HepG2 (cell line): Measurements from ENCODE around the gene CRYBA2. TPM values are rescaled to one million over a fixed set of nuclear protein-coding genes. Genes with fewer than 3 reads are reported as not detected.

Source experiments
- CBX2 ChIP-seq, 2 experiments: fragments of 200-600 bp in 1 of 2; sonication (generic); formaldehyde crosslinking in 1 of 2; IDR thresholded peaks; 2 replicates each; pipeline versions ENCODE4 v1.7.0 to v1.8.1; 2018 to 2022; ENCODE audit warnings: low read depth in 2 of 2, low read length in 1 of 2, mild to moderate bottlenecking in 1 of 2, missing genetic modification reagents in 1 of 2
- CCAR2 ChIP-seq: fragments of 200-400 bp; formaldehyde crosslinking; optimal IDR thresholded peaks from 2 replicates; pipeline ENCODE3; 2018; ENCODE audit warnings: low read depth, mild to moderate bottlenecking, low read length, moderate library complexity
- EZH2 ChIP-seq: conservative IDR thresholded peaks from 2 replicates; pipeline ENCODE4 v1.6.1; 2012; ENCODE audit warnings: mild to moderate bottlenecking, low read depth, low read length, moderate library complexity
- FOXP1 ChIP-seq, 2 experiments: fragments of 450-650 bp in 1 of 2; IDR thresholded peaks; 2 replicates each; pipeline ENCODE4 v1.6.1; 2017 to 2018; ENCODE audit warnings: antibody characterized with exemption in 1 of 2
- HHEX ChIP-seq: IDR thresholded peaks from 2 replicates; pipeline ENCODE4 v1.6.1; 2016; ENCODE audit warnings: control low read depth
- KDM4B ChIP-seq: sonication (generic); formaldehyde crosslinking; IDR thresholded peaks from 2 replicates; pipeline ENCODE4 v1.4.0; 2020; ENCODE audit warnings: missing genetic modification reagents
- KLF16 ChIP-seq, 2 experiments: sonication (generic) in 1 of 2; formaldehyde crosslinking in 1 of 2; IDR thresholded peaks; 2 replicates each; pipeline versions ENCODE4 v1.6.1 to v1.8.0; 2016 to 2023; ENCODE audit warnings: missing genetic modification reagents in 2 of 2, missing compliant biosample characterization in 1 of 2
- MTA3 ChIP-seq: sonication (generic); formaldehyde crosslinking; IDR thresholded peaks from 2 replicates; pipeline ENCODE4 v1.4.0; 2020; ENCODE audit warnings: missing genetic modification reagents
- NFKB2 ChIP-seq: sonication (generic); formaldehyde crosslinking; IDR thresholded peaks from 2 replicates; pipeline ENCODE4 v1.4.0; 2020; ENCODE audit warnings: missing genetic modification reagents, borderline replicate concordance
- NR2F2 ChIP-seq: IDR thresholded peaks from 2 replicates; pipeline ENCODE4 v1.6.1; 2012; ENCODE audit warnings: low read depth, inconsistent platforms, borderline replicate concordance
- REL ChIP-seq: sonication (generic); formaldehyde crosslinking; conservative IDR thresholded peaks from 2 replicates; pipeline ENCODE4 v1.8.0; 2022; ENCODE audit warnings: mild to moderate bottlenecking, missing genetic modification reagents, moderate library complexity
- SPEN ChIP-seq: sonication (generic); formaldehyde crosslinking; IDR thresholded peaks from 2 replicates; pipeline ENCODE4 v1.5.1; 2020; ENCODE audit warnings: low read depth, mild to moderate bottlenecking, missing genetic modification reagents
- ZFX ChIP-seq: sonication (generic); formaldehyde crosslinking; IDR thresholded peaks from 2 replicates; pipeline ENCODE4 v1.4.0; 2020; ENCODE audit warnings: mild to moderate bottlenecking, low read depth, missing genetic modification reagents, moderate library complexity
- ZKSCAN5 ChIP-seq: sonication (generic); formaldehyde crosslinking; IDR thresholded peaks from 2 replicates; pipeline ENCODE4 v1.5.1; 2020; ENCODE audit warnings: mild to moderate bottlenecking, missing genetic modification reagents
- ZNF546 ChIP-seq: sonication (generic); formaldehyde crosslinking; conservative IDR thresholded peaks from 2 replicates; pipeline ENCODE4 v1.8.1; 2023; ENCODE audit warnings: mild to moderate bottlenecking, missing genetic modification reagents
- ZNF747 ChIP-seq: sonication (generic); formaldehyde crosslinking; IDR thresholded peaks from 2 replicates; pipeline ENCODE4 v1.8.1; 2023; ENCODE audit warnings: missing genetic modification reagents, mild to moderate bottlenecking, borderline replicate concordance
- ZNF777 ChIP-seq: sonication (generic); formaldehyde crosslinking; IDR thresholded peaks from 2 replicates; pipeline ENCODE4 v1.4.0; 2020; ENCODE audit warnings: missing genetic modification reagents
- polyA plus RNA-seq, 8 experiments: library from polyadenylated mRNA; depleted of rRNA in 3 of 8; stranded (reverse) in 7 of 8; unstranded in 1 of 8; fragments of >200 nt; fragmentation: Illumina TruSeq in 4 of 8; extraction: Trizol in 4 of 8; gene quantifications; 2 replicates each; pipeline versions ENCODE4 v1.2.1 to v1.2.3, GENCODE V29; 2011 to 2016; ENCODE audit warnings: low read depth in 4 of 8, missing spikeins in 1 of 8, mixed read lengths in 1 of 8; ENCODE audit not compliant: insufficient read depth in 1 of 8
- total RNA-seq, 5 experiments: library from RNA; depleted of rRNA; stranded (reverse); fragments of >200 nt; fragmentation: Illumina TruSeq; extraction: Trizol; gene quantifications; 2 replicates each; pipeline ENCODE4 v1.2.3, GENCODE V29; 2016; ENCODE audit warnings: low read depth in 1 of 5
- TF ChIP-seq, protein P1 (sequence below): sonication (generic); formaldehyde crosslinking; IDR thresholded peaks from 2 replicates; pipeline ENCODE4 v1.4.0; 2020; ENCODE audit warnings: mild to moderate bottlenecking, missing genetic modification reagents
- TF ChIP-seq, protein P2 (sequence below): sonication (generic); formaldehyde crosslinking; IDR thresholded peaks from 2 replicates; pipeline ENCODE4 v1.8.1; 2022; ENCODE audit warnings: mild to moderate bottlenecking, missing genetic modification reagents
- TF ChIP-seq, protein P3 (sequence below): sonication (generic); formaldehyde crosslinking; IDR thresholded peaks from 2 replicates; pipeline ENCODE4 v1.4.0; 2020; ENCODE audit warnings: mild to moderate bottlenecking, missing genetic modification reagents

Gene CRYBA2
- total and polyA plus RNA-seq, 2 of the 13 experiments (the other 11 are each of a cell fraction or from before 2014, with no cell fraction given), result not detected

DNA sequence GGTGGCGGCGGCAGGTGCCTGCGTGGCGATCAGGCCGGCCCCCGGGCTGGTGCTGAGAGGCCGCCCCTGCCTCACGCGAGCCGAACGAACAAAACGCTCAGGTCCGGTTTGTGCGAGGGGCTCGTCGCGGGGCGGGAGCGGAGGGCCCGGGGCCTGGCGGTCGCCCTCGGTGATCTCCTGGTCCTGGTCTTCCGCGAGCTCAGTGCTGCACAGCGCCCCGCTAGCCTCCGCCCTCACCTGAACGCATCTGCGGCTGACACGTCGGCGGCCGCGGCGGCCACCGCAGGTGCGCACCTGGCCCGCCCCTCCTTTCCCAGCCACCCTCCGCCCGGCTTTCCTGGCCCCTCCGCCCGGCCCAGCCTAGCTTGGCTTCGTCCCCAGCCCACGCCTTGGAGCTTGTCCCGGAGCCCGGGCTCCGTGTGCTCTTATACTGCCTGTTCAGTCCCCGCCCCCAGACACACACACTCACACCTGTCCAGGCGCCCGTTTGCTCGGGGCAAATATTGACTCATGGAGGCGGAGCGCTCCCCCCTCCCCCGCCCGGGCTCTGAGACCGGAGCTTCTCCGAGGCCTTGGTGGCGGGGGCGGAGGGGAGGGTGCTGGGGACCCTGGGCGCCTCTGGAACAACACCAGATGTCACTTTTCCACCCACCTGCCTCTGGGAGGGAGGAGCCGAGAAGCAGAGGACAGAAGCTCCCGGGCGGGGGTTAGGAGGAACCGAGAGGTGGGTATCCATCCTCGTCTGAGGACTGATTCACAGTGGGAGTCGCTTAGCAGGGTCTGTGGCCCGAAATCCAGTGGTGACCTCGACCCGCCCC, 8.6 kb upstream of the CRYBA2 start (continued):
- TF ChIP-seq ZNF546 (CRISPR knock-in tag) (no peak), MTA3 (CRISPR knock-in tag) (no peak), NR2F2 (peak; percentile 57; the same call in 1 of the 2 replicates), CCAR2 (no peak), HHEX (CRISPR knock-in tag) (peak; percentile 85), EZH2 (no peak), KLF16 (CRISPR knock-in tag; IDR thresholded peaks at IDR 0.05) (peak in 1 of 2 experiments; percentile 68; a peak in 1 of 4 replicates), SPEN (CRISPR knock-in tag) (peak; percentile 32), NFKB2 (peak; percentile 15; the same call in 1 of the 2 replicates), ZNF747 (CRISPR knock-in tag) (peak; percentile 81; the same call in 1 of the 2 replicates), ZNF777 (CRISPR knock-in tag) (peak; percentile 40; the same call in 1 of the 2 replicates), ZKSCAN5 (CRISPR knock-in tag) (no peak), FOXP1 (IDR thresholded peaks at IDR 0.05) (no peak), FOXP1 (CRISPR knock-in tag; IDR thresholded peaks at IDR 0.05) (peak; percentile 84), KDM4B (no peak), CBX2 (IDR thresholded peaks at IDR 0.05; ENCODE audit: low read depth, low read length) (no peak), CBX2 (CRISPR knock-in tag; IDR thresholded peaks at IDR 0.05; ENCODE audit: low read depth) (0 out of 2 replicates have a peak, but pooled peaks have one; percentile 28), REL (CRISPR knock-in tag) (no peak), ZFX (peak; percentile 47)
- TF ChIP-seq, protein P1, sequence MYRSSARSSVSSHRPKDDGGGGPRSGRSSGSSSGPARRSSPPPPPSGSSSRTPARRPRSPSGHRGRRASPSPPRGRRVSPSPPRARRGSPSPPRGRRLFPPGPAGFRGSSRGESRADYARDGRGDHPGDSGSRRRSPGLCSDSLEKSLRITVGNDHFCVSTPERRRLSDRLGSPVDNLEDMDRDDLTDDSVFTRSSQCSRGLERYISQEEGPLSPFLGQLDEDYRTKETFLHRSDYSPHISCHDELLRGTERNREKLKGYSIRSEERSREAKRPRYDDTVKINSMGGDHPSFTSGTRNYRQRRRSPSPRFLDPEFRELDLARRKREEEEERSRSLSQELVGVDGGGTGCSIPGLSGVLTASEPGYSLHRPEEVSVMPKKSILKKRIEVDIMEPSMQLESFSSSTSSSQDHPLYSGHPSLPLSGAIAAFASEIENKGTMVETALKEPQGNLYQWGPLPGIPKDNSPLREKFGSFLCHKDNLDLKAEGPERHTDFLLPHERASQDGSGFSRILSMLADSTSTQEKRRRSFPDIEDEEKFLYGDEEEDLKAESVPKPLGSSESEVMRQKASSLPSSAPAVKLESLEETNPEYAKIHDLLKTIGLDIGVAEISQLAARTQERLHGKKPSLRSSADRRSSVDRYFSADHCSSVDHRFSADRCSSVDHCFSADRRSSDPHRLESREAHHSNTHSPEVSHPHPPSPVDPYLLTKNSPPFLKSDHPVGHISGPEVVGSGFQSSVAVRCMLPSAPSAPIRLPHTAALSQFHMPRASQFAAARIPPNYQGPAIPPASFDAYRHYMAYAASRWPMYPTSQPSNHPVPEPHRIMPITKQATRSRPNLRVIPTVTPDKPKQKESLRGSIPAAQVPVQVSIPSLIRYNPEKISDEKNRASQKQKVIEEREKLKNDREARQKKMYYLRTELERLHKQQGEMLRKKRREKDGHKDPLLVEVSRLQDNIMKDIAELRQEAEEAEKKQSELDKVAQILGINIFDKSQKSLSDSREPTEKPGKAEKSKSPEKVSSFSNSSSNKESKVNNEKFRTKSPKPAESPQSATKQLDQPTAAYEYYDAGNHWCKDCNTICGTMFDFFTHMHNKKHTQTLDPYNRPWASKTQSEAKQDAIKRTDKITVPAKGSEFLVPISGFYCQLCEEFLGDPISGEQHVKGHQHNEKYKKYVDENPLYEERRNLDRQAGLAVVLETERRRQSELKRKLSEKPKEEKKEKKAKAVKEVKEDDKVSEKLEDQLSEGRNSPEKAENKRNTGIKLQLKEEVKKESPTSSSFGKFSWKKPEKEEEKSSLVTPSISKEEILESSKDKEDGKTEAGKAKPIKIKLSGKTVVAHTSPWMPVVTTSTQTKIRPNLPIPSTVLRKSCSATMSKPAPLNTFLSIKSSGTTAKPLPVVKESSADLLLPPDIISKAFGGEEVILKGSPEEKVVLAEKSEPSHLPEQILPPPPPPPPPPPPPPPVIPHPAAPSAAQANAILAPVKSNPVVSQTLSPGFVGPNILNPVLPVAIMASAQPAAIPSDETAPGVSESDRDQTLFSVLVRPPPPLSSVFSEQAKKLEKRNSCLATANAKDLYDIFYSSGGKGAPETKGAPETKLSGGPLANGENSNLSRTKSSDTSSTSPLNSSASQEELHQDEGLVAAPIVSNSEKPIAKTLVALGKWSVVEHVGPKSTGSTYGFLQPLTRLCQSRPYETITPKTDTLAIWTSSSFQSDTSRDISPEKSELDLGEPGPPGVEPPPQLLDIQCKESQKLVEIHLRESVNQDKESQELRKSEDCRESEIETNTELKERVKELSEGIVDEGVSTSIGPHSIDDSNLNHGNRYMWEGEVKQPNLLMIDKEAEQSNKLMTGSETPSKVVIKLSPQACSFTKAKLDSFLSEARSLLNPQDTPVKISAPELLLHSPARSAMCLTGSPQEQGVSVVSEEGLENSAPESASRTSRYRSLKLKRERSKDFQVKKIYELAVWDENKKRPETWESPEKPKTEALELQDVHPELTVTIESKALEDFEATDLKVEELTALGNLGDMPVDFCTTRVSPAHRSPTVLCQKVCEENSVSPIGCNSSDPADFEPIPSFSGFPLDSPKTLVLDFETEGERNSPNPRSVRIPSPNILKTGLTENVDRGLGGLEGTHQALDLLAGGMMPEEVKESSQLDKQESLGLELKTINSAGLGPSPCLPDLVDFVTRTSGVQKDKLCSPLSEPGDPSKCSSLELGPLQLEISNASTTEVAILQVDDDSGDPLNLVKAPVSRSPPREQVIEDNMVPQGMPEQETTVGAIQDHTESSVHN (CRISPR knock-in tag), result no peak
- TF ChIP-seq, protein P2, sequence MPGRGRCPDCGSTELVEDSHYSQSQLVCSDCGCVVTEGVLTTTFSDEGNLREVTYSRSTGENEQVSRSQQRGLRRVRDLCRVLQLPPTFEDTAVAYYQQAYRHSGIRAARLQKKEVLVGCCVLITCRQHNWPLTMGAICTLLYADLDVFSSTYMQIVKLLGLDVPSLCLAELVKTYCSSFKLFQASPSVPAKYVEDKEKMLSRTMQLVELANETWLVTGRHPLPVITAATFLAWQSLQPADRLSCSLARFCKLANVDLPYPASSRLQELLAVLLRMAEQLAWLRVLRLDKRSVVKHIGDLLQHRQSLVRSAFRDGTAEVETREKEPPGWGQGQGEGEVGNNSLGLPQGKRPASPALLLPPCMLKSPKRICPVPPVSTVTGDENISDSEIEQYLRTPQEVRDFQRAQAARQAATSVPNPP (CRISPR knock-in tag), result peak; percentile 60; the same call in 1 of the 2 replicates
- TF ChIP-seq, protein P3, sequence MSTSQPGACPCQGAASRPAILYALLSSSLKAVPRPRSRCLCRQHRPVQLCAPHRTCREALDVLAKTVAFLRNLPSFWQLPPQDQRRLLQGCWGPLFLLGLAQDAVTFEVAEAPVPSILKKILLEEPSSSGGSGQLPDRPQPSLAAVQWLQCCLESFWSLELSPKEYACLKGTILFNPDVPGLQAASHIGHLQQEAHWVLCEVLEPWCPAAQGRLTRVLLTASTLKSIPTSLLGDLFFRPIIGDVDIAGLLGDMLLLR (CRISPR knock-in tag), result no peak
